NT2/D1 (cell line): Measurements from ENCODE around the gene MON1A.

Source experiments
- SUZ12 ChIP-seq: IDR thresholded peaks from 2 replicates; pipeline ENCODE4 v1.6.1; 2011; ENCODE audit not compliant: insufficient read length, insufficient read depth; ENCODE audit errors: extremely low read depth
- YY1 ChIP-seq: IDR thresholded peaks from 2 replicates; pipeline ENCODE4 v1.6.1; 2011; ENCODE audit not compliant: insufficient read length, insufficient read depth
- ZNF274 ChIP-seq: IDR thresholded peaks from 2 replicates; pipeline ENCODE4 v1.6.1; 2011; ENCODE audit warnings: mild to moderate bottlenecking, low read depth, low read length

DNA sequence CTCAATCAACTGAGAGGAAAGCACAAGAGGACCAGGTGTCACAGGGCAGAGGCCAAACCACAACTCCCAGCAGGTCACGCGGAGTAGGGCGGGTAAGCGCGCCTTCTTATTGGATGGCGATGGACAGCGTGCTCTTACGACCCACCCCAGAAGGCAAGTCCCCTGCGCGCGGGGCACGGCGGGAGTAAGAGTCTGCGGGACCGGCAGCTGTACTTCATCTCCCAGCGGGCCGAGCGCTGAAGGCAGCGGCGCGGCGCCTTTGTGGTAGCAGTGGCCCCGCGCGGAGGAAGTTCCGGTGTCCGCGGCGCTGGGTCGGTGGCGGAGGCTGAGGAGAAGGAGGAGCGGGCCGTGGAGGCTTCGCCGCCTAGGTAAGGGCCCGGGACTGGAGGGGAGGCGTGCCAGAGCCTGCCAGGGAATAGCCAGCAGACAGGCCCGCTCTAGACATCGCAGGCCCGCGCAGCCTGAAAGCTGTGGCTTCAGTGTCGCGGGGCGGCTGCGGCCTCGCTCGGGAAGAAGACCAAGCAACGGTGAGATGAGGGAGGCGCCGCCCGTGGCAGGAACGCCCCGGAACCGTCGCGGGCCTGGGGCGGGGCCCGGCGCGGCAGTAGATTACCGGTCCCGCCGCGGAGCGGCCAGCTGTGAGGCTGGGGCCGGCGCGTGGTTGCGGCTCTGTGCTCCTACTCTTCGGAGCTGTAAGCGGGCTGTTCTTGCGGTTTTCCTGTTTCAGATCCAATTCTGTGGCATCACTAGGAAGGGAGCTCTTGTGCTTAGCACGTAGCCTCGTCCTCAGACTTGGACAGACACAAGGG, 10.5 kb upstream of the MON1A start, which contains the start of gene RBM6:
- TF ChIP-seq ZNF274 (no peak), SUZ12 (no peak), YY1 (no peak)
